Naive B cell (primary cell): ENCODE data around the gene GNB4. TPM values are rescaled to one million over a fixed set of nuclear protein-coding genes. Genes with fewer than 3 reads are reported as not detected.

ENCODE experiments used
- ATAC-seq, 2 donors: fragments of 150-1000 bp; cut with Tn5 transposase; 2 replicates each; pipeline ENCODE4 v1.10.0; 2021; ENCODE audit warnings: low read depth in 2 of 2, mild to moderate bottlenecking in 2 of 2, moderate library complexity in 2 of 2
- DNase-seq: peaks from one replicate; pipeline ENCODE4 v3.0.0; 2022
- H3K27ac Mint-ChIP-seq, 6 donors: one replicate each; pipeline ENCODE4 v1.8.0; 2020 to 2022; ENCODE audit warnings: mild to moderate bottlenecking in 6 of 6, mixed read lengths in 6 of 6, moderate library complexity in 5 of 6, inconsistent platforms in 2 of 6
- H3K27me3 Mint-ChIP-seq, 3 donors: one replicate each; pipeline ENCODE4 v1.8.0; 2021 to 2022; ENCODE audit warnings: mixed read lengths in 3 of 3, mild to moderate bottlenecking in 1 of 3
- H3K36me3 Mint-ChIP-seq, 2 donors: one replicate each; pipeline ENCODE4 v1.8.0; 2020 to 2022; ENCODE audit warnings: mixed read lengths in 2 of 2, inconsistent platforms in 1 of 2, mild to moderate bottlenecking in 1 of 2
- H3K4me1 Mint-ChIP-seq, 3 donors: one replicate each; pipeline ENCODE4 v1.8.0; 2020 to 2022; ENCODE audit warnings: mixed read lengths in 3 of 3, inconsistent platforms in 1 of 3, mild to moderate bottlenecking in 1 of 3, moderate library complexity in 1 of 3
- H3K4me3 Mint-ChIP-seq, 8 donors: one replicate each; pipeline ENCODE4 v1.8.0; 2020 to 2022; ENCODE audit warnings: mild to moderate bottlenecking in 8 of 8, mixed read lengths in 8 of 8, moderate library complexity in 8 of 8, inconsistent platforms in 2 of 8
- H3K9me3 Mint-ChIP-seq, 7 donors: one replicate each; pipeline ENCODE4 v1.8.0; 2020 to 2022; ENCODE audit warnings: mixed read lengths in 7 of 7, mild to moderate bottlenecking in 5 of 7, inconsistent platforms in 2 of 7, moderate library complexity in 1 of 7
- polyA plus RNA-seq, 6 donors: library from polyadenylated mRNA; unstranded; fragments of 300-500 nt; fragmentation: Illumina TruSeq; gene quantifications; one replicate each; pipeline ENCODE4 v1.2.3, GENCODE V29; 2021; ENCODE audit warnings: low read depth in 6 of 6

The GNB4 gene
- polyA plus RNA-seq, 6 donors from 2014 or later, result 12.9 to 53.9 (median 44.7) TPM

GRCh38 chr3:179428876-179429548, 22.3 kb downstream of the GNB4 start:
- Mint-ChIP-seq H3K4me1 (peaks cover 50 to 62% (median 62%) of the 10 kb centered on the region in 3 donors), H3K27ac (peak overlapping the region in 2 of 6 donors; percentile 46 to 67), H3K36me3 (peaks cover 14 to 19% of the 10 kb centered on the region in 2 donors), H3K27me3 (no peaks in the 10 kb centered on the region), H3K4me3 (no peak overlapping the region), H3K9me3 (no peaks in the 10 kb centered on the region)
- ATAC-seq (no peak), DNase-seq (no peak)

GRCh38 chr3:179425075-179425474, 26.2 kb downstream of the GNB4 start:
- no peak overlapping the region for H3K4me3 Mint-ChIP-seq
- no peak for ATAC-seq
- no peak for DNase-seq
- peaks cover 19 to 23% (median 22%) of the 10 kb centered on the region in 3 donors for H3K4me1 Mint-ChIP-seq
- H3K27me3 Mint-ChIP-seq, result no peaks in the 10 kb centered on the region
- H3K36me3 Mint-ChIP-seq, result peaks cover 14 to 27% of the 10 kb centered on the region in 2 donors
- H3K27ac Mint-ChIP-seq, result peak overlapping the region in 3 of 6 donors; percentile 20 to 84 (median 47)
- no peaks in the 10 kb centered on the region for H3K9me3 Mint-ChIP-seq

GRCh38 chr3:179421500-179421899, 29.8 kb downstream of the GNB4 start:
- Mint-ChIP-seq H3K27ac (peak overlapping the region in 1 of 6 donors; percentile 74), H3K36me3 (peaks cover 19 to 20% of the 10 kb centered on the region in 2 donors), H3K9me3 (no peaks in the 10 kb centered on the region), H3K4me3 (no peak overlapping the region), H3K4me1 (peaks cover 0 to 3% (median 0%) of the 10 kb centered on the region in 3 donors), H3K27me3 (no peaks in the 10 kb centered on the region)
- DNase-seq (peak; percentile 17), ATAC-seq (no peak)

GRCh38 chr3:179418610-179419009, 32.7 kb downstream of the GNB4 start:
- Mint-ChIP-seq H3K4me1 (peaks cover 0 to 3% (median 0%) of the 10 kb centered on the region in 3 donors), H3K27me3 (no peaks in the 10 kb centered on the region), H3K9me3 (no peaks in the 10 kb centered on the region), H3K27ac (no peak overlapping the region), H3K36me3 (peaks cover 4 to 17% of the 10 kb centered on the region in 2 donors), H3K4me3 (no peak overlapping the region)
- DNase-seq (no peak), ATAC-seq (no peak)

- ATAC-seq, result no peak
- H3K27me3 Mint-ChIP-seq, result no peaks in the 10 kb centered on the region
- no peak overlapping the region for H3K4me3 Mint-ChIP-seq
- H3K27ac Mint-ChIP-seq, result peak overlapping the region in 1 of 6 donors; percentile 38
- peaks cover 0 to 17% of the 10 kb centered on the region in 2 donors for H3K36me3 Mint-ChIP-seq
- no peak for DNase-seq
- H3K4me1 Mint-ChIP-seq, result peaks cover 0 to 3% (median 0%) of the 10 kb centered on the region in 3 donors
- H3K9me3 Mint-ChIP-seq, result no peaks in the 10 kb centered on the region
Observed at GRCh38 chr3:179416681-179417080, 34.6 kb downstream of the GNB4 start.

- Mint-ChIP-seq H3K36me3 (peaks cover 0 to 17% of the 10 kb centered on the region in 2 donors), H3K9me3 (no peaks in the 10 kb centered on the region), H3K27me3 (no peaks in the 10 kb centered on the region), H3K4me3 (no peak overlapping the region), H3K4me1 (peaks cover 0 to 3% (median 3%) of the 10 kb centered on the region in 3 donors), H3K27ac (no peak overlapping the region)
- no peak for DNase-seq
- no peak for ATAC-seq
Observed at GRCh38 chr3:179415377-179415776, 35.9 kb downstream of the GNB4 start.

- Mint-ChIP-seq H3K4me3 (no peak overlapping the region), H3K36me3 (peaks cover 0 to 17% of the 10 kb centered on the region in 2 donors), H3K9me3 (no peaks in the 10 kb centered on the region), H3K27ac (peak overlapping the region in 1 of 6 donors; percentile 59), H3K27me3 (no peaks in the 10 kb centered on the region), H3K4me1 (peaks cover 3 to 4% (median 3%) of the 10 kb centered on the region in 3 donors)
- DNase-seq (no peak), ATAC-seq (no peak)
Observed at GRCh38 chr3:179414804-179415203, 36.5 kb downstream of the GNB4 start.

GRCh38 chr3:179410999-179411398, 40.3 kb downstream of the GNB4 start:
- Mint-ChIP-seq H3K9me3 (no peaks in the 10 kb centered on the region), H3K4me1 (peaks cover 0 to 4% (median 4%) of the 10 kb centered on the region in 3 donors), H3K27ac (no peak overlapping the region), H3K36me3 (peaks cover 0 to 7% of the 10 kb centered on the region in 2 donors), H3K4me3 (no peak overlapping the region), H3K27me3 (no peaks in the 10 kb centered on the region)
- ATAC-seq (no peak), DNase-seq (no peak)

GRCh38 chr3:179410331-179410730, 40.9 kb downstream of the GNB4 start:
- peak overlapping the region in 2 of 6 donors; percentile 12 to 53 for H3K27ac Mint-ChIP-seq
- DNase-seq, result no peak
- no peaks in the 10 kb centered on the region for H3K9me3 Mint-ChIP-seq
- H3K36me3 Mint-ChIP-seq, result peaks cover 0 to 9% of the 10 kb centered on the region in 2 donors
- no peaks in the 10 kb centered on the region for H3K27me3 Mint-ChIP-seq
- peak overlapping the region in 1 of 8 donors; percentile 6 for H3K4me3 Mint-ChIP-seq
- ATAC-seq, result peak; percentile 30
- peaks cover 0 to 4% (median 4%) of the 10 kb centered on the region in 3 donors for H3K4me1 Mint-ChIP-seq

- no peaks in the 10 kb centered on the region for H3K27me3 Mint-ChIP-seq
- no peak for DNase-seq
- no peaks in the 10 kb centered on the region for H3K4me1 Mint-ChIP-seq
- H3K36me3 Mint-ChIP-seq, result peaks cover 0 to 20% of the 10 kb centered on the region in 2 donors
- no peak for ATAC-seq
- H3K27ac Mint-ChIP-seq, result no peak overlapping the region
- H3K4me3 Mint-ChIP-seq, result no peak overlapping the region
- no peaks in the 10 kb centered on the region for H3K9me3 Mint-ChIP-seq
Observed at GRCh38 chr3:179404307-179404706, 47.0 kb downstream of the GNB4 start.

GRCh38 chr3:179402963-179403362, 48.3 kb downstream of the GNB4 start:
- DNase-seq (no peak), ATAC-seq (no peak)
- Mint-ChIP-seq H3K4me1 (no peaks in the 10 kb centered on the region), H3K9me3 (no peaks in the 10 kb centered on the region), H3K27me3 (no peaks in the 10 kb centered on the region), H3K36me3 (peaks cover 0 to 20% of the 10 kb centered on the region in 2 donors), H3K27ac (peak overlapping the region in 4 of 6 donors; percentile 36 to 81 (median 64)), H3K4me3 (no peak overlapping the region)

- H3K4me1 Mint-ChIP-seq, result no peaks in the 10 kb centered on the region
- DNase-seq (no peak), ATAC-seq (no peak)
- peaks cover 0 to 20% of the 10 kb centered on the region in 2 donors for H3K36me3 Mint-ChIP-seq
- H3K4me3 Mint-ChIP-seq, result no peak overlapping the region
- peak overlapping the region in 1 of 6 donors; percentile 4 for H3K27ac Mint-ChIP-seq
- H3K9me3 Mint-ChIP-seq, result no peaks in the 10 kb centered on the region
- H3K27me3 Mint-ChIP-seq, result no peaks in the 10 kb centered on the region
Observed at GRCh38 chr3:179401561-179401960, 49.7 kb downstream of the GNB4 start.

- no peak for DNase-seq
- Mint-ChIP-seq H3K27me3 (no peaks in the 10 kb centered on the region), H3K36me3 (peaks cover 0 to 24% of the 10 kb centered on the region in 2 donors), H3K4me1 (no peaks in the 10 kb centered on the region), H3K9me3 (no peaks in the 10 kb centered on the region), H3K27ac (peak overlapping the region in 1 of 6 donors; percentile 27), H3K4me3 (no peak overlapping the region)
- ATAC-seq, result no peak
Observed at GRCh38 chr3:179398574-179399231, 52.6 kb downstream of the GNB4 start.

GRCh38 chr3:179391906-179392305, 59.4 kb downstream of the GNB4 start:
- Mint-ChIP-seq H3K4me3 (no peak overlapping the region), H3K27ac (peak overlapping the region in 1 of 6 donors; percentile 76), H3K9me3 (no peaks in the 10 kb centered on the region), H3K4me1 (peaks cover 0 to 3% (median 0%) of the 10 kb centered on the region in 3 donors), H3K27me3 (no peaks in the 10 kb centered on the region), H3K36me3 (peaks cover 8 to 30% of the 10 kb centered on the region in 2 donors)
- ATAC-seq (no peak), DNase-seq (no peak)
